OCI-LY7 (cell line): ENCODE results near the gene SERP2.

Source experiments
- EZH2phosphoT487 ChIP-seq: fragments of 200-600 bp; sonication (generic); IDR thresholded peaks from 2 replicates; pipeline ENCODE4 v1.6.1; 2018; ENCODE audit warnings: low read depth, borderline replicate concordance, mild to moderate bottlenecking, mixed run types, antibody characterized with exemption, low read length, moderate library complexity, mixed read lengths
- TF ChIP-seq, protein P1 (sequence below): fragments of 200-600 bp; sonication (generic); conservative IDR thresholded peaks from 2 replicates; pipeline ENCODE4 v1.5.1; 2014; ENCODE audit warnings: mild to moderate bottlenecking, antibody characterized with exemption, low read length, moderate library complexity, mixed read lengths

DNA sequence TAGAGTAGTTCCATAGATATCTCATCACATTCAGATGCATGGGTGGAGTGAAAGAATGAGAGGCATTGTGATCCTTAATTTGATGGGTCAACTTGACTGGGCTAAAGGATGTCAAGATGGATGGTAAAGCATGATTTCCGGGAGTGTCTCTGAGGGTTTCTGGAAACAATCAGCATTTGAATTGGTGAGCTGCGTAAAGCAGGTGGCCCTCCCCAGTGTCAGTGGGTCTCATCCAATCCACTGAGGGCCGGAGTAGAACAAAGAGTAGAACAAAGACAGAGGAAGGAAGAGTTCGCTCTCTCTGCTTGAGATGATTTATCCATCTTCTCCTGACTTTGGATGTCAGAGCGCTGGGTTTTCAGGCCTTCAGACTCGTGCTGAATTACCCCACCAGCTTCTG lies 43.1 kb downstream of the SERP2 start:
- TF ChIP-seq, protein P1, sequence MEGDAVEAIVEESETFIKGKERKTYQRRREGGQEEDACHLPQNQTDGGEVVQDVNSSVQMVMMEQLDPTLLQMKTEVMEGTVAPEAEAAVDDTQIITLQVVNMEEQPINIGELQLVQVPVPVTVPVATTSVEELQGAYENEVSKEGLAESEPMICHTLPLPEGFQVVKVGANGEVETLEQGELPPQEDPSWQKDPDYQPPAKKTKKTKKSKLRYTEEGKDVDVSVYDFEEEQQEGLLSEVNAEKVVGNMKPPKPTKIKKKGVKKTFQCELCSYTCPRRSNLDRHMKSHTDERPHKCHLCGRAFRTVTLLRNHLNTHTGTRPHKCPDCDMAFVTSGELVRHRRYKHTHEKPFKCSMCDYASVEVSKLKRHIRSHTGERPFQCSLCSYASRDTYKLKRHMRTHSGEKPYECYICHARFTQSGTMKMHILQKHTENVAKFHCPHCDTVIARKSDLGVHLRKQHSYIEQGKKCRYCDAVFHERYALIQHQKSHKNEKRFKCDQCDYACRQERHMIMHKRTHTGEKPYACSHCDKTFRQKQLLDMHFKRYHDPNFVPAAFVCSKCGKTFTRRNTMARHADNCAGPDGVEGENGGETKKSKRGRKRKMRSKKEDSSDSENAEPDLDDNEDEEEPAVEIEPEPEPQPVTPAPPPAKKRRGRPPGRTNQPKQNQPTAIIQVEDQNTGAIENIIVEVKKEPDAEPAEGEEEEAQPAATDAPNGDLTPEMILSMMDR, result no peak
- TF ChIP-seq EZH2phosphoT487, result no peak
